Measurements from ENCODE around the gene WWOX.

DNA sequence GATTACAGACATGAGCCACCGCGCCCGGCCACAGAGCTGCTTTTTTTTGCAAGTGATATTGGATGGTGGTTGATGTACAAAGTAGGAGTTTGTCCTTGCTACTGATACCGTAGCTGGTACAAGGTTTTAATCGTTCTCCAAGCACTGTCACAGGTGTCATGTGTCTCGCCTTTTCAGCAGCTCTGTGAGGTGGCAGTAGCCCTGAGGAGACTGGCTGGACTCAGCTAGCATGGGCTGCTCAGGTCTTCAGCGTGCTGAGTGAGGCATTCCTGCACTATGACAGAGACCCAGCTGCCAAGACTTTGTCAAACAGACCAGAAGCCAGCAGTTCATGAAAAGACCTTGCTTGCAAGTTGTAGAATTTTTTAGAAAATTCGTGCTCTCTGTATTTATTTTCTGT lies 7.2 kb downstream of the WWOX start:
- TF ChIP-seq, protein P1, sequence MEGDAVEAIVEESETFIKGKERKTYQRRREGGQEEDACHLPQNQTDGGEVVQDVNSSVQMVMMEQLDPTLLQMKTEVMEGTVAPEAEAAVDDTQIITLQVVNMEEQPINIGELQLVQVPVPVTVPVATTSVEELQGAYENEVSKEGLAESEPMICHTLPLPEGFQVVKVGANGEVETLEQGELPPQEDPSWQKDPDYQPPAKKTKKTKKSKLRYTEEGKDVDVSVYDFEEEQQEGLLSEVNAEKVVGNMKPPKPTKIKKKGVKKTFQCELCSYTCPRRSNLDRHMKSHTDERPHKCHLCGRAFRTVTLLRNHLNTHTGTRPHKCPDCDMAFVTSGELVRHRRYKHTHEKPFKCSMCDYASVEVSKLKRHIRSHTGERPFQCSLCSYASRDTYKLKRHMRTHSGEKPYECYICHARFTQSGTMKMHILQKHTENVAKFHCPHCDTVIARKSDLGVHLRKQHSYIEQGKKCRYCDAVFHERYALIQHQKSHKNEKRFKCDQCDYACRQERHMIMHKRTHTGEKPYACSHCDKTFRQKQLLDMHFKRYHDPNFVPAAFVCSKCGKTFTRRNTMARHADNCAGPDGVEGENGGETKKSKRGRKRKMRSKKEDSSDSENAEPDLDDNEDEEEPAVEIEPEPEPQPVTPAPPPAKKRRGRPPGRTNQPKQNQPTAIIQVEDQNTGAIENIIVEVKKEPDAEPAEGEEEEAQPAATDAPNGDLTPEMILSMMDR (IDR thresholded peaks at IDR 0.05), result no peak
- TF ChIP-seq POLR2AphosphoS5 (IDR thresholded peaks at IDR 0.05), result no peak

Data from gastroesophageal sphincter (tissue), 3 donors.